PFSK-1 (cell line): ENCODE data around the gene ARHGAP15.

Source experiments
- POLR2AphosphoS5 ChIP-seq: IDR thresholded peaks from 2 replicates; pipeline ENCODE4 v1.6.1; 2012; ENCODE audit warnings: low read depth, mild to moderate bottlenecking, control low read depth, low read length, moderate library complexity
- REST ChIP-seq, 2 experiments: IDR thresholded peaks; 2 replicates each; pipeline versions ENCODE4 v1.6.1 to v1.8.0; 2011 to 2012; ENCODE audit warnings: low read depth in 2 of 2, low read length in 2 of 2, control low read depth in 1 of 2, inconsistent platforms in 1 of 2, mild to moderate bottlenecking in 1 of 2, moderate library complexity in 1 of 2; ENCODE audit not compliant: insufficient read depth in 1 of 2
- SIN3A ChIP-seq: IDR thresholded peaks from 2 replicates; pipeline ENCODE4 v1.6.1; 2012; ENCODE audit warnings: mild to moderate bottlenecking, low read length, moderate library complexity, borderline replicate concordance; ENCODE audit not compliant: insufficient read depth
- TAF1 ChIP-seq: IDR thresholded peaks from 2 replicates; pipeline ENCODE4 v1.6.1; 2012; ENCODE audit warnings: low read length, control low read depth, borderline replicate concordance; ENCODE audit not compliant: insufficient read depth

GRCh38 chr2:143481237-143481623 lies 352.0 kb downstream of the ARHGAP15 start:
- no peak for TF ChIP-seq POLR2AphosphoS5
- no peak for TF ChIP-seq REST (IDR thresholded peaks at IDR 0.05; ENCODE audit: insufficient read depth in 1 of 2, low read depth in 2 of 2, low read length in 2 of 2)
- TF ChIP-seq TAF1 = no peak
- TF ChIP-seq SIN3A = no peak
